Measurements from ENCODE around the gene CEMIP. TPM values are rescaled to one million over a fixed set of nuclear protein-coding genes. Genes with fewer than 3 reads are reported as not detected.

CEMIP gene
- polyA plus RNA-seq, 1 donor (not counting 4 experiments of a cell fraction or from before 2014, with no cell fraction given) = 2.3 TPM

DNA sequence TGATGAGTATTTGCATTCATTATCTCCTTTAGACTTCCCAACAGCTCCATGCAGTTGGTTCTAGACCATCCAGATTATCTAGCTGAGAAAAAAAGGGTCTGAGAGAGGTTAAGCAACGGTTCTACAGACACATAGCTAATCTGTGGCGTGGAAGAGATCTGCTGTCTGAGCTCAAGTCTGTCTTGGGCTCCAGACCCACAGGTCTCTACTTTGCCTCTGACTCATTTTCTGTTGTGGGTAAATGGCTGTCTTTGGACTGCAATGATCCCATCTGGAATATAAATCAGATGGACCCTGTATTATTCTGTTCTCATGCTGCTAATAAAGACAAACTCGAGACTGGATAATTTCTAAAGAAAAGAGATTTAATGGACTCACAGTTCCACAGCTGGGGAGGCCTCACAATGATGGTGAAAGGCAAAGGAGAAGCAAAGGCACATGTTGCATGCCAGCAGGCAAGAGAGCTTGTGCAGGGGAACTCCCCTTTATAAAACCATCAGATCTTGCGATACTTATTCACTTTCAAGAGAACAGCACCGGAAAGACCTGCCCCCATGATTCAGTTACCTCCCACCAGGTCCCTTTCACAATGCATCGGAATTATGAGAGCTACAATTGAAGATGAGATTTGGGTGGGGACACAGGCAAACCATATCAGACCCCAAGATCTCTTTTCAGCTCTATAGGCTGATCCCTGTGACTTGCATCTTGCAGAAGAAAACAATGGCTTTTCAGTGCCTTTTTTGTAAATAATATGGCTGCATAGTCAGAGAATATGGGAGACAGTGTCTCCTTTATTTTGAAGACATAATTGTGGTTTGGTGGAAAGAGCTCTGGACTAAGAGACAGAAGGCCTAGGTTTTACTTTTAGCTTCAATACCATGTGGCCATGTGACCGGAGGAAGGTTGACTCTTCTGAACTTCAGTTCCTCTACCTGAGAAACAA is 24.7 kb downstream of the CEMIP start:
- dilution Hi-C loops (cut with MboI; ENCODE audit: extremely low pct_ligation_motif_present, low sequenced_read_pairs) = no loop called here
- DNase-seq (ENCODE audit: low read depth, low spot score) = no peak
- TF ChIP-seq EZH2 (IDR thresholded peaks at IDR 0.05; ENCODE audit: low read length) = no peak
- TF ChIP-seq, protein P1, sequence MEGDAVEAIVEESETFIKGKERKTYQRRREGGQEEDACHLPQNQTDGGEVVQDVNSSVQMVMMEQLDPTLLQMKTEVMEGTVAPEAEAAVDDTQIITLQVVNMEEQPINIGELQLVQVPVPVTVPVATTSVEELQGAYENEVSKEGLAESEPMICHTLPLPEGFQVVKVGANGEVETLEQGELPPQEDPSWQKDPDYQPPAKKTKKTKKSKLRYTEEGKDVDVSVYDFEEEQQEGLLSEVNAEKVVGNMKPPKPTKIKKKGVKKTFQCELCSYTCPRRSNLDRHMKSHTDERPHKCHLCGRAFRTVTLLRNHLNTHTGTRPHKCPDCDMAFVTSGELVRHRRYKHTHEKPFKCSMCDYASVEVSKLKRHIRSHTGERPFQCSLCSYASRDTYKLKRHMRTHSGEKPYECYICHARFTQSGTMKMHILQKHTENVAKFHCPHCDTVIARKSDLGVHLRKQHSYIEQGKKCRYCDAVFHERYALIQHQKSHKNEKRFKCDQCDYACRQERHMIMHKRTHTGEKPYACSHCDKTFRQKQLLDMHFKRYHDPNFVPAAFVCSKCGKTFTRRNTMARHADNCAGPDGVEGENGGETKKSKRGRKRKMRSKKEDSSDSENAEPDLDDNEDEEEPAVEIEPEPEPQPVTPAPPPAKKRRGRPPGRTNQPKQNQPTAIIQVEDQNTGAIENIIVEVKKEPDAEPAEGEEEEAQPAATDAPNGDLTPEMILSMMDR (optimal IDR thresholded peaks at IDR 0.05 in 1 of 3, IDR thresholded peaks at IDR 0.05 in 1 of 3, conservative IDR thresholded peaks at IDR 0.05 in 1 of 3; ENCODE audit: extremely low read depth in 1 of 3, insufficient read depth in 2 of 3, low read length in 3 of 3) = no peak
- Histone ChIP-seq H3K27ac (ENCODE audit: control insufficient read depth, insufficient read depth, low read length) (no peak overlapping the region), H3K9me1 (ENCODE audit: control insufficient read depth, extremely low read depth, insufficient read depth, low read length) (no peaks in the 10 kb centered on the region), H3K4me2 (ENCODE audit: control insufficient read depth, extremely low read depth, insufficient read depth, low read depth, low read length) (no peak overlapping the region), H3K36me3 (ENCODE audit: control insufficient read depth in 2 of 2, extremely low read depth in 1 of 2, insufficient read depth in 2 of 2, low read length in 2 of 2) (no peaks in the 10 kb centered on the region), H3K27me3 (ENCODE audit: control insufficient read depth, extremely low read depth, insufficient read depth, low read length) (no peaks in the 10 kb centered on the region), H4K20me1 (ENCODE audit: control insufficient read depth, extremely low read depth, insufficient read depth, low read length) (no peaks in the 10 kb centered on the region), H3K9me3 (ENCODE audit: control insufficient read depth, low read depth, low read length) (no peaks in the 10 kb centered on the region), H3K4me3 (ENCODE audit: control insufficient read depth in 2 of 3, extremely low read depth in 1 of 3, insufficient read depth in 2 of 3, low read depth in 1 of 3, low read length in 3 of 3) (no peak overlapping the region), H3K9ac (ENCODE audit: control insufficient read depth, extremely low read depth, insufficient read depth, low read length) (no peak overlapping the region), H3K79me2 (ENCODE audit: control insufficient read depth, insufficient read depth, low read length) (no peaks in the 10 kb centered on the region), H2AFZ (ENCODE audit: control insufficient read depth, low read length) (no peak overlapping the region), H3K4me1 (ENCODE audit: control insufficient read depth, extremely low read depth, insufficient read depth, low read length) (peaks cover 11% of the 10 kb centered on the region)
- FAIRE-seq = no peak

DNA sequence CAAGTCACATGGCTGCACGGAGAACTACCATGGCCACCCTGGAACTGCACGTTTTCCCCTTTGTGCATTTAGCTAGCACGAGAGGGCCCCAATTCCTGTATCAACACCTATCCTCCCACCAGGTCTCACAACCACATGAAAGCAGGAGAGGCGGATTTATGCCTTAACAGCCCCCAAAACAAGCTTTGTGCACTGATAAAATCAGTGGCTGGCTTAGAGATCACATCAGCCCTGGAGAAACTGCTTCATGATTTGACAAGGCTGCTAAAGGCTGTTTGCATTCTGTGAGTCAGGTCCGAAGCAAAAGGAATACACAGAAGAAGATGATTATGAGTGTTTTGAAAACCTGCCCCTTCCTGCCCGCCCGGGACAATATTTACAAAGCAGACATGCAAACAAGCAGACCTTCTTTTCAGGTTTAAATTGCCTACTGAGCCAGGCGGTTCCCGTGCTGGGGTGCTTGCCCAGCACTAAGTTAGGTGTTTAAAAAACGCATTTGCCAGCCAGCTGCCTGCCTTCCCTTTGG is 25.9 kb downstream of the CEMIP start:
- no peak overlapping the region for H3K9ac ChIP-seq (ENCODE audit: control insufficient read depth, extremely low read depth, insufficient read depth, low read length)
- H3K4me1 ChIP-seq (ENCODE audit: control insufficient read depth, extremely low read depth, insufficient read depth, low read length) = peaks cover 11% of the 10 kb centered on the region
- FAIRE-seq = peak; percentile 57
- dilution Hi-C loops (cut with MboI; ENCODE audit: extremely low pct_ligation_motif_present, low sequenced_read_pairs) = no loop called here
- H3K4me2 ChIP-seq (ENCODE audit: control insufficient read depth, extremely low read depth, insufficient read depth, low read depth, low read length) = peak overlapping the region; percentile 65
- no peaks in the 10 kb centered on the region for H4K20me1 ChIP-seq (ENCODE audit: control insufficient read depth, extremely low read depth, insufficient read depth, low read length)
- no peak for TF ChIP-seq EZH2 (IDR thresholded peaks at IDR 0.05; ENCODE audit: low read length)
- TF ChIP-seq, protein P1 (optimal IDR thresholded peaks at IDR 0.05 in 1 of 3, IDR thresholded peaks at IDR 0.05 in 1 of 3, conservative IDR thresholded peaks at IDR 0.05 in 1 of 3; ENCODE audit: extremely low read depth in 1 of 3, insufficient read depth in 2 of 3, low read length in 3 of 3) = no peak
- no peaks in the 10 kb centered on the region for H3K79me2 ChIP-seq (ENCODE audit: control insufficient read depth, insufficient read depth, low read length)
- H3K9me1 ChIP-seq (ENCODE audit: control insufficient read depth, extremely low read depth, insufficient read depth, low read length) = no peaks in the 10 kb centered on the region
- H3K4me3 ChIP-seq (ENCODE audit: control insufficient read depth in 2 of 3, extremely low read depth in 1 of 3, insufficient read depth in 2 of 3, low read depth in 1 of 3, low read length in 3 of 3) = peak overlapping the region in 1 of 3 experiments; percentile 30
- no peak overlapping the region for H3K27ac ChIP-seq (ENCODE audit: control insufficient read depth, insufficient read depth, low read length)
- no peaks in the 10 kb centered on the region for H3K9me3 ChIP-seq (ENCODE audit: control insufficient read depth, low read depth, low read length)
- DNase-seq (ENCODE audit: low read depth, low spot score) = no peak
- no peaks in the 10 kb centered on the region for H3K36me3 ChIP-seq (ENCODE audit: control insufficient read depth in 2 of 2, extremely low read depth in 1 of 2, insufficient read depth in 2 of 2, low read length in 2 of 2)
- H3K27me3 ChIP-seq (ENCODE audit: control insufficient read depth, extremely low read depth, insufficient read depth, low read length) = no peaks in the 10 kb centered on the region
- peak overlapping the region; percentile 69 for H2AFZ ChIP-seq (ENCODE audit: control insufficient read depth, low read length)

Data from keratinocyte (primary cell).